Upper lobe of left lung (tissue), 6 donors: Measurements from ENCODE around the gene VSIR. TPM values are rescaled to one million over a fixed set of nuclear protein-coding genes. Genes with fewer than 3 reads are reported as not detected.

Source experiments
- ATAC-seq, 2 donors: fragments of 200-7000 bp; cut with Tn5 transposase; one replicate each; pipeline ENCODE4 v1.9.1; 2022; ENCODE audit warnings: mild to moderate bottlenecking in 2 of 2, moderate library complexity in 2 of 2; ENCODE audit not compliant: low FRiP score in 2 of 2
- DNase-seq, 2 donors: peaks; one replicate each; pipeline ENCODE4 v3.0.0-alpha.2; 2019 to 2020
- H3K27ac ChIP-seq, 4 donors: fragments of 200-600 bp; sonication (generic); one replicate each; pipeline ENCODE4 v1.5.1; 2016 to 2019
- H3K27me3 ChIP-seq, 4 donors: fragments of 200-600 bp; sonication (generic); one replicate each; pipeline ENCODE4 v1.5.1; 2017 to 2019
- H3K36me3 ChIP-seq, 4 donors: fragments of 200-600 bp; sonication (generic); one replicate each; pipeline ENCODE4 v1.5.1; 2016 to 2019
- H3K4me1 ChIP-seq, 4 donors: fragments of 200-600 bp; sonication (generic); one replicate each; pipeline ENCODE4 v1.5.1; 2018 to 2019
- H3K4me3 ChIP-seq, 4 donors: fragments of 200-600 bp; sonication (generic); one replicate each; pipeline ENCODE4 v1.5.1; 2017 to 2019; ENCODE audit warnings: mild to moderate bottlenecking in 2 of 4, moderate library complexity in 1 of 4
- H3K9me3 ChIP-seq, 4 donors: fragments of 200-600 bp; sonication (generic); one replicate each; pipeline ENCODE4 v1.5.1; 2018 to 2019
- EP300 ChIP-seq, 4 donors: sonication (generic); formaldehyde crosslinking; IDR thresholded peaks; one replicate each; pipeline ENCODE4 v1.5.1; 2017; ENCODE audit warnings: antibody characterized with exemption in 4 of 4, control low read depth in 2 of 4
- POLR2A ChIP-seq, 4 donors: fragments of 450-650 bp; IDR thresholded peaks; one replicate each; pipeline ENCODE4 v1.5.1; 2016 to 2017; ENCODE audit warnings: antibody characterized with exemption in 4 of 4, mild to moderate bottlenecking in 2 of 4
- POLR2AphosphoS5 ChIP-seq, 2 donors: sonication (generic); formaldehyde crosslinking; IDR thresholded peaks; one replicate each; pipeline ENCODE4 v1.5.1; 2017; ENCODE audit warnings: antibody characterized with exemption in 2 of 2
- WGBS, 2 donors: methylation state at CpG; one replicate each; pipeline ENCODE4 v1.1.5; 2017 to 2018; 5-methylcytosine and 5-hydroxymethylcytosine counted together
- total RNA-seq, 6 donors: library from RNA; depleted of rRNA in 4 of 6; stranded (reverse); fragments of >200 nt in 4 of 6; gene quantifications; one replicate each; pipeline versions ENCODE4 v1.1.0 to v1.2.1, GENCODE V29; 2016 to 2021
- TF ChIP-seq, protein P1 (sequence below), 6 experiments: fragments of 450-650 bp in 4 of 6; fragments of 200-600 bp in 2 of 6; sonication (generic) in 2 of 6; IDR thresholded peaks; one replicate each; pipeline ENCODE4 v1.5.1; 2016 to 2019; ENCODE audit warnings: antibody characterized with exemption in 6 of 6
- donor health status: DM: no; HTN: no; CAD: no; lungs with moderate emphysema.
- donor health status: DM: no; HTN: yes; CAD: no; lungs with severe emphysema.

VSIR gene
- total RNA-seq, 6 donors from 2014 or later = 51.7 to 167 (median 92.5) TPM

GRCh38 chr10:71812016-71812912 is 38.9 kb upstream of the VSIR start:
- H3K27me3 ChIP-seq = no peaks in the 10 kb centered on the region
- TF ChIP-seq, protein P1, sequence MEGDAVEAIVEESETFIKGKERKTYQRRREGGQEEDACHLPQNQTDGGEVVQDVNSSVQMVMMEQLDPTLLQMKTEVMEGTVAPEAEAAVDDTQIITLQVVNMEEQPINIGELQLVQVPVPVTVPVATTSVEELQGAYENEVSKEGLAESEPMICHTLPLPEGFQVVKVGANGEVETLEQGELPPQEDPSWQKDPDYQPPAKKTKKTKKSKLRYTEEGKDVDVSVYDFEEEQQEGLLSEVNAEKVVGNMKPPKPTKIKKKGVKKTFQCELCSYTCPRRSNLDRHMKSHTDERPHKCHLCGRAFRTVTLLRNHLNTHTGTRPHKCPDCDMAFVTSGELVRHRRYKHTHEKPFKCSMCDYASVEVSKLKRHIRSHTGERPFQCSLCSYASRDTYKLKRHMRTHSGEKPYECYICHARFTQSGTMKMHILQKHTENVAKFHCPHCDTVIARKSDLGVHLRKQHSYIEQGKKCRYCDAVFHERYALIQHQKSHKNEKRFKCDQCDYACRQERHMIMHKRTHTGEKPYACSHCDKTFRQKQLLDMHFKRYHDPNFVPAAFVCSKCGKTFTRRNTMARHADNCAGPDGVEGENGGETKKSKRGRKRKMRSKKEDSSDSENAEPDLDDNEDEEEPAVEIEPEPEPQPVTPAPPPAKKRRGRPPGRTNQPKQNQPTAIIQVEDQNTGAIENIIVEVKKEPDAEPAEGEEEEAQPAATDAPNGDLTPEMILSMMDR (IDR thresholded peaks at IDR 0.05) = peak; percentile 84 to 92 (median 91)
- no peak for TF ChIP-seq POLR2A (IDR thresholded peaks at IDR 0.05)
- no peak for TF ChIP-seq EP300 (IDR thresholded peaks at IDR 0.05)
- TF ChIP-seq POLR2AphosphoS5 (IDR thresholded peaks at IDR 0.05) = no peak
- H3K9me3 ChIP-seq = no peaks in the 10 kb centered on the region
- H3K4me3 ChIP-seq = no peak overlapping the region
- H3K4me1 ChIP-seq = peaks cover 0 to 11% (median 4%) of the 10 kb centered on the region in 4 donors
- DNase-seq = peak; percentile 65 to 96
- H3K27ac ChIP-seq = no peak overlapping the region
- H3K36me3 ChIP-seq = peaks cover 13 to 26% (median 20%) of the 10 kb centered on the region in 4 donors
- peak; percentile 79 to 83 for ATAC-seq
- WGBS, 2 donors = 44 to 100% methylated on average over 1 to 20 of the region's 22 CpGs

GRCh38 chr10:71811351-71811750 is 38.0 kb upstream of the VSIR start:
- peak in 1 of 2 donors; percentile 72 for DNase-seq
- WGBS, 2 donors = 83 to 84% methylated on average over 16 to 18 of the region's 19 CpGs
- H3K36me3 ChIP-seq = peaks cover 5 to 17% (median 11%) of the 10 kb centered on the region in 4 donors

GRCh38 chr10:71810048-71810750 is 36.9 kb upstream of the VSIR start:
- DNase-seq (no peak), ATAC-seq (no peak)
- Histone ChIP-seq H3K27me3 (no peaks in the 10 kb centered on the region), H3K9me3 (no peaks in the 10 kb centered on the region), H3K27ac (no peak overlapping the region), H3K4me1 (peaks cover 0 to 18% (median 10%) of the 10 kb centered on the region in 4 donors), H3K4me3 (no peak overlapping the region), H3K36me3 (peaks cover 0 to 5% (median 3%) of the 10 kb centered on the region in 4 donors)
- TF ChIP-seq POLR2AphosphoS5 (IDR thresholded peaks at IDR 0.05) (no peak), POLR2A (IDR thresholded peaks at IDR 0.05) (no peak), EP300 (IDR thresholded peaks at IDR 0.05) (no peak)
- TF ChIP-seq, protein P1 (IDR thresholded peaks at IDR 0.05) = no peak
- 73 to 83% methylated on average over 7 to 13 of the region's 13 CpGs for WGBS, 2 donors

More at GRCh38 chr10:71811351-71811750, 38.0 kb upstream of the VSIR start:
- Histone ChIP-seq H3K9me3 (no peaks in the 10 kb centered on the region), H3K4me1 (peaks cover 0 to 8% (median 5%) of the 10 kb centered on the region in 4 donors), H3K27ac (no peak overlapping the region), H3K27me3 (no peaks in the 10 kb centered on the region), H3K4me3 (no peak overlapping the region)
- no peak for ATAC-seq
- TF ChIP-seq EP300 (IDR thresholded peaks at IDR 0.05) (no peak), POLR2A (IDR thresholded peaks at IDR 0.05) (no peak), POLR2AphosphoS5 (IDR thresholded peaks at IDR 0.05) (no peak)
- TF ChIP-seq, protein P1 (IDR thresholded peaks at IDR 0.05) = no peak

DNA sequence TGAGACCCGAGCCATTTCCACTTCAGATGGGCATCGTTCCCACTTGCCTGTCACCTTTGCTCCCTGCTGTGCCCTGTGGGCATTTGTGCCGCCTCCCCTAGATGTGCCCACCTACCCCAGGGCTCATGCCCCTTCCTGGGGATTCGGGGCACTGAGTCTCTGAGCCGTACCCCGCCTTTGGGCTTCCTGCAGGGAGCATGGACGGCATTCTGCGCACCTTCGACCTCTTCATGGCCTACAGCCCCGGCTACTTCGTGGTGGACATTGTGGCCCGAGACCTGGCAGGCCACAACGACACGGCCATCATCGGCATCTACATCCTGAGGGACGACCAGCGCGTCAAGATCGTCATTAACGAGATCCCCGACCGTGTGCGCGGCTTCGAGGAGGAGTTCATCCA is 36.3 kb upstream of the VSIR start:
- H3K9me3 ChIP-seq = no peaks in the 10 kb centered on the region
- H3K4me1 ChIP-seq = peaks cover 0 to 18% (median 10%) of the 10 kb centered on the region in 4 donors
- H3K36me3 ChIP-seq = no peaks in the 10 kb centered on the region
- H3K27ac ChIP-seq = no peak overlapping the region
- ATAC-seq = no peak
- DNase-seq = no peak
- H3K4me3 ChIP-seq = no peak overlapping the region
- no peaks in the 10 kb centered on the region for H3K27me3 ChIP-seq
- 92 to 97% methylated on average over 25 of the region's 25 CpGs for WGBS, 2 donors
- TF ChIP-seq POLR2A (IDR thresholded peaks at IDR 0.05) = no peak
- TF ChIP-seq POLR2AphosphoS5 (IDR thresholded peaks at IDR 0.05) = no peak
- no peak for TF ChIP-seq EP300 (IDR thresholded peaks at IDR 0.05)
- TF ChIP-seq, protein P1 (IDR thresholded peaks at IDR 0.05) = no peak
